ENCODE results near the gene ACTL9.

Gene ACTL9

GRCh38 chr19:8663920-8664670, 34.5 kb downstream of the ACTL9 start:
- H3K9me3 Mint-ChIP-seq: no peaks in the 10 kb centered on the region
- H3K36me3 Mint-ChIP-seq (ENCODE audit: low read depth): no peaks in the 10 kb centered on the region
- TF ChIP-seq CTCF (IDR thresholded peaks at IDR 0.05; ENCODE audit: unreplicated experiment in 3 of 3): no peak
- peaks cover 32% of the 10 kb centered on the region for H3K27me3 Mint-ChIP-seq (ENCODE audit: low read depth)
- H3K4me1 Mint-ChIP-seq: no peaks in the 10 kb centered on the region
- no peak overlapping the region for H3K4me3 Mint-ChIP-seq
- H3K27ac Mint-ChIP-seq: no peak overlapping the region

GRCh38 chr19:8662263-8662662, 36.3 kb downstream of the ACTL9 start:
- H3K27me3 Mint-ChIP-seq (ENCODE audit: low read depth): peaks cover 40% of the 10 kb centered on the region
- H3K4me3 Mint-ChIP-seq: no peak overlapping the region
- no peaks in the 10 kb centered on the region for H3K4me1 Mint-ChIP-seq
- no peak overlapping the region for H3K27ac Mint-ChIP-seq
- H3K9me3 Mint-ChIP-seq: no peaks in the 10 kb centered on the region
- TF ChIP-seq CTCF (IDR thresholded peaks at IDR 0.05; ENCODE audit: unreplicated experiment in 3 of 3): no peak
- no peaks in the 10 kb centered on the region for H3K36me3 Mint-ChIP-seq (ENCODE audit: low read depth)

GRCh38 chr19:8659905-8660304, 38.7 kb downstream of the ACTL9 start:
- no peak overlapping the region for H3K4me3 Mint-ChIP-seq
- H3K27ac Mint-ChIP-seq: no peak overlapping the region
- H3K9me3 Mint-ChIP-seq: no peaks in the 10 kb centered on the region
- H3K4me1 Mint-ChIP-seq: no peaks in the 10 kb centered on the region
- H3K27me3 Mint-ChIP-seq (ENCODE audit: low read depth): peaks cover 59% of the 10 kb centered on the region
- no peaks in the 10 kb centered on the region for H3K36me3 Mint-ChIP-seq (ENCODE audit: low read depth)
- no peak for TF ChIP-seq CTCF (IDR thresholded peaks at IDR 0.05; ENCODE audit: unreplicated experiment in 3 of 3)

- Mint-ChIP-seq H3K4me3 (no peak overlapping the region), H3K27me3 (ENCODE audit: low read depth) (peaks cover 54% of the 10 kb centered on the region), H3K4me1 (no peaks in the 10 kb centered on the region), H3K36me3 (ENCODE audit: low read depth) (no peaks in the 10 kb centered on the region), H3K27ac (no peak overlapping the region), H3K9me3 (no peaks in the 10 kb centered on the region)
- TF ChIP-seq CTCF (IDR thresholded peaks at IDR 0.05; ENCODE audit: unreplicated experiment in 3 of 3): no peak
Observed at GRCh38 chr19:8657869-8658268, 40.7 kb downstream of the ACTL9 start.

GRCh38 chr19:8655340-8655709, 43.3 kb downstream of the ACTL9 start:
- no peaks in the 10 kb centered on the region for H3K36me3 Mint-ChIP-seq (ENCODE audit: low read depth)
- H3K27ac Mint-ChIP-seq: no peak overlapping the region
- no peak for TF ChIP-seq CTCF (IDR thresholded peaks at IDR 0.05; ENCODE audit: unreplicated experiment in 3 of 3)
- no peak overlapping the region for H3K4me3 Mint-ChIP-seq
- no peaks in the 10 kb centered on the region for H3K4me1 Mint-ChIP-seq
- H3K27me3 Mint-ChIP-seq (ENCODE audit: low read depth): peaks cover 39% of the 10 kb centered on the region
- H3K9me3 Mint-ChIP-seq: no peaks in the 10 kb centered on the region
